Activated CD8-positive, alpha-beta memory T cell treated with anti-CD3 and anti-CD28 coated beads, Interleukin-2, amount 10 ng/mL, durations not matched to agents 7 days and 5 days (primary cell): ENCODE measurements around the gene PTPRM. TPM values are rescaled to one million over a fixed set of nuclear protein-coding genes. Genes with fewer than 3 reads are reported as not detected.

Source experiments
- ATAC-seq: fragments of 150-1000 bp; cut with Tn5 transposase; one replicate; pipeline ENCODE4 v1.10.0; 2021; ENCODE audit warnings: moderate library complexity
- CTCF ChIA-PET: fragments of 350-600 bp; sonication (Branson Sonifier 250); formaldehyde crosslinking; loops from one replicate; lab custom pipeline; 2021; ENCODE audit warnings: antibody characterized with exemption; lab: Charles Lee
- DNase-seq: peaks from one replicate; pipeline ENCODE4 v3.0.0-alpha.2; 2020
- H3K27ac Mint-ChIP-seq: one replicate; pipeline ENCODE4 v1.8.0; 2021; ENCODE audit warnings: mild to moderate bottlenecking, mixed read lengths
- H3K27me3 Mint-ChIP-seq: one replicate; pipeline ENCODE4 v1.8.0; 2021; ENCODE audit warnings: mixed read lengths
- H3K36me3 Mint-ChIP-seq: one replicate; pipeline ENCODE4 v1.8.0; 2021; ENCODE audit warnings: mild to moderate bottlenecking, mixed read lengths
- H3K4me1 Mint-ChIP-seq: one replicate; pipeline ENCODE4 v1.8.0; 2021; ENCODE audit warnings: mixed read lengths
- H3K4me3 Mint-ChIP-seq: one replicate; pipeline ENCODE4 v1.8.0; 2021; ENCODE audit warnings: mild to moderate bottlenecking, moderate library complexity, mixed read lengths
- H3K9me3 Mint-ChIP-seq: one replicate; pipeline ENCODE4 v1.8.0; 2022; ENCODE audit warnings: low read depth, mixed read lengths
- total RNA-seq, 2 experiments: library from RNA; stranded (reverse); gene quantifications; one replicate each; pipeline ENCODE4 v1.2.3, GENCODE V29; 2021

Gene PTPRM
- total RNA-seq, 2 experiments from 2014 or later: 3.1 to 5.7 TPM

GRCh38 chr18:8409151-8409550, 842.0 kb downstream of the PTPRM start:
- no peaks in the 10 kb centered on the region for H3K36me3 Mint-ChIP-seq
- no peaks in the 10 kb centered on the region for H3K4me1 Mint-ChIP-seq
- peaks cover 10% of the 10 kb centered on the region for H3K9me3 Mint-ChIP-seq
- no peaks in the 10 kb centered on the region for H3K27me3 Mint-ChIP-seq
- no peak overlapping the region for H3K27ac Mint-ChIP-seq
- CTCF ChIA-PET: no interaction called here
- DNase-seq (no peak), ATAC-seq (no peak)
- H3K4me3 Mint-ChIP-seq: no peak overlapping the region

GRCh38 chr18:8411492-8411891, 844.4 kb downstream of the PTPRM start:
- Mint-ChIP-seq H3K9me3 (peaks cover 10% of the 10 kb centered on the region), H3K4me3 (no peak overlapping the region), H3K36me3 (no peaks in the 10 kb centered on the region), H3K4me1 (no peaks in the 10 kb centered on the region), H3K27me3 (no peaks in the 10 kb centered on the region), H3K27ac (no peak overlapping the region)
- DNase-seq (no peak), ATAC-seq (no peak)
- CTCF ChIA-PET: no interaction called here

GRCh38 chr18:8412117-8412516, 845.0 kb downstream of the PTPRM start:
- CTCF ChIA-PET: no interaction called here
- Mint-ChIP-seq H3K27ac (no peak overlapping the region), H3K9me3 (peaks cover 10% of the 10 kb centered on the region), H3K4me3 (no peak overlapping the region), H3K4me1 (no peaks in the 10 kb centered on the region), H3K36me3 (no peaks in the 10 kb centered on the region), H3K27me3 (no peaks in the 10 kb centered on the region)
- no peak for ATAC-seq
- DNase-seq: no peak

GRCh38 chr18:8413189-8413588, 846.1 kb downstream of the PTPRM start:
- Mint-ChIP-seq H3K9me3 (peaks cover 10% of the 10 kb centered on the region), H3K4me3 (no peak overlapping the region), H3K27ac (no peak overlapping the region), H3K27me3 (no peaks in the 10 kb centered on the region), H3K4me1 (no peaks in the 10 kb centered on the region), H3K36me3 (no peaks in the 10 kb centered on the region)
- ATAC-seq (no peak), DNase-seq (no peak)
- CTCF ChIA-PET: no interaction called here

GRCh38 chr18:8413751-8414150, 846.6 kb downstream of the PTPRM start:
- CTCF ChIA-PET: no interaction called here
- no peaks in the 10 kb centered on the region for H3K36me3 Mint-ChIP-seq
- ATAC-seq (no peak), DNase-seq (no peak)
- peaks cover 8% of the 10 kb centered on the region for H3K9me3 Mint-ChIP-seq
- no peaks in the 10 kb centered on the region for H3K4me1 Mint-ChIP-seq
- H3K4me3 Mint-ChIP-seq: no peak overlapping the region
- no peaks in the 10 kb centered on the region for H3K27me3 Mint-ChIP-seq
- no peak overlapping the region for H3K27ac Mint-ChIP-seq

GRCh38 chr18:8416212-8417019, 849.3 kb downstream of the PTPRM start:
- CTCF ChIA-PET: no interaction called here
- Mint-ChIP-seq H3K36me3 (no peaks in the 10 kb centered on the region), H3K4me1 (no peaks in the 10 kb centered on the region), H3K9me3 (peaks cover 1% of the 10 kb centered on the region), H3K4me3 (no peak overlapping the region), H3K27me3 (no peaks in the 10 kb centered on the region), H3K27ac (no peak overlapping the region)
- ATAC-seq (no peak), DNase-seq (no peak)

GRCh38 chr18:8422391-8422790, 855.3 kb downstream of the PTPRM start:
- Mint-ChIP-seq H3K27me3 (no peaks in the 10 kb centered on the region), H3K36me3 (no peaks in the 10 kb centered on the region), H3K9me3 (peaks cover 2% of the 10 kb centered on the region), H3K27ac (no peak overlapping the region), H3K4me3 (no peak overlapping the region), H3K4me1 (no peaks in the 10 kb centered on the region)
- no peak for ATAC-seq
- no peak for DNase-seq
- CTCF ChIA-PET: no interaction called here

- Mint-ChIP-seq H3K36me3 (no peaks in the 10 kb centered on the region), H3K4me1 (no peaks in the 10 kb centered on the region), H3K4me3 (no peak overlapping the region), H3K27me3 (no peaks in the 10 kb centered on the region), H3K9me3 (peaks cover 2% of the 10 kb centered on the region), H3K27ac (no peak overlapping the region)
- ATAC-seq (no peak), DNase-seq (no peak)
- CTCF ChIA-PET: no interaction called here
Observed at GRCh38 chr18:8423051-8423557, 856.0 kb downstream of the PTPRM start.

GRCh38 chr18:8424481-8424880, 857.4 kb downstream of the PTPRM start:
- Mint-ChIP-seq H3K4me3 (no peak overlapping the region), H3K36me3 (no peaks in the 10 kb centered on the region), H3K27ac (no peak overlapping the region), H3K27me3 (no peaks in the 10 kb centered on the region), H3K9me3 (peaks cover 2% of the 10 kb centered on the region), H3K4me1 (no peaks in the 10 kb centered on the region)
- CTCF ChIA-PET: no interaction called here
- ATAC-seq (no peak), DNase-seq (no peak)

GRCh38 chr18:8424917-8425725, 858.0 kb downstream of the PTPRM start:
- no peak for ATAC-seq
- Mint-ChIP-seq H3K27ac (no peak overlapping the region), H3K9me3 (peaks cover 2% of the 10 kb centered on the region)

GRCh38 chr18:8426401-8426800, 859.3 kb downstream of the PTPRM start:
- ATAC-seq (no peak), DNase-seq (no peak)
- no peak overlapping the region for H3K4me3 Mint-ChIP-seq
- H3K27me3 Mint-ChIP-seq: no peaks in the 10 kb centered on the region
- CTCF ChIA-PET: no interaction called here
- no peaks in the 10 kb centered on the region for H3K36me3 Mint-ChIP-seq
- no peak overlapping the region for H3K27ac Mint-ChIP-seq
- no peaks in the 10 kb centered on the region for H3K4me1 Mint-ChIP-seq
- peaks cover 2% of the 10 kb centered on the region for H3K9me3 Mint-ChIP-seq

More at GRCh38 chr18:8424917-8425725, 858.0 kb downstream of the PTPRM start:
- Mint-ChIP-seq H3K4me3 (no peak overlapping the region), H3K4me1 (no peaks in the 10 kb centered on the region), H3K27me3 (no peaks in the 10 kb centered on the region), H3K36me3 (no peaks in the 10 kb centered on the region)
- CTCF ChIA-PET: no interaction called here
- no peak for DNase-seq

GRCh38 chr18:8427339-8427738, 860.2 kb downstream of the PTPRM start:
- CTCF ChIA-PET: no interaction called here
- Mint-ChIP-seq H3K9me3 (peaks cover 2% of the 10 kb centered on the region), H3K4me3 (no peak overlapping the region), H3K27ac (no peak overlapping the region), H3K36me3 (no peaks in the 10 kb centered on the region), H3K27me3 (no peaks in the 10 kb centered on the region), H3K4me1 (no peaks in the 10 kb centered on the region)
- DNase-seq: no peak
- ATAC-seq: no peak

GRCh38 chr18:8428951-8429350, 861.8 kb downstream of the PTPRM start:
- no peak overlapping the region for H3K27ac Mint-ChIP-seq
- H3K36me3 Mint-ChIP-seq: no peaks in the 10 kb centered on the region
- CTCF ChIA-PET: no interaction called here
- H3K27me3 Mint-ChIP-seq: no peaks in the 10 kb centered on the region
- peaks cover 2% of the 10 kb centered on the region for H3K9me3 Mint-ChIP-seq
- DNase-seq (no peak), ATAC-seq (no peak)
- H3K4me3 Mint-ChIP-seq: no peak overlapping the region
- H3K4me1 Mint-ChIP-seq: no peaks in the 10 kb centered on the region

- H3K36me3 Mint-ChIP-seq: no peaks in the 10 kb centered on the region
- ATAC-seq (no peak), DNase-seq (peak; percentile 12)
- CTCF ChIA-PET: no interaction called here
- H3K27ac Mint-ChIP-seq: no peak overlapping the region
- H3K4me3 Mint-ChIP-seq: no peak overlapping the region
- no peaks in the 10 kb centered on the region for H3K4me1 Mint-ChIP-seq
- peaks cover 2% of the 10 kb centered on the region for H3K9me3 Mint-ChIP-seq
- no peaks in the 10 kb centered on the region for H3K27me3 Mint-ChIP-seq
Observed at GRCh38 chr18:8431036-8431435, 863.9 kb downstream of the PTPRM start.
